Right atrium auricular region (tissue), 2 donors: ENCODE data around the gene CDK8. TPM values are rescaled to one million over a fixed set of nuclear protein-coding genes. Genes with fewer than 3 reads are reported as not detected.

Source experiments
- DNase-seq: peaks from one replicate; pipeline ENCODE4 v3.0.0-alpha.2; 2019; ENCODE audit warnings: low spot score
- H3K27ac ChIP-seq, 2 donors: fragments of 200-600 bp; sonication (generic); 1 replicate in 1 of 2; 2 replicates in 1 of 2; pipeline ENCODE4 v1.5.1; 2016 to 2019
- H3K27me3 ChIP-seq, 2 donors: fragments of 200-600 bp; sonication (generic); one replicate each; pipeline versions ENCODE4 v1.5.1 to v1.6.0; 2017 to 2019
- H3K36me3 ChIP-seq: fragments of 200-600 bp; sonication (generic); one replicate; pipeline ENCODE4 v1.5.1; 2016
- H3K4me1 ChIP-seq, 2 donors: fragments of 200-600 bp; sonication (generic); one replicate each; pipeline versions ENCODE4 v1.5.1 to v1.6.0; 2017 to 2019
- H3K4me3 ChIP-seq, 2 donors: fragments of 200-600 bp; sonication (generic); 1 replicate in 1 of 2; 2 replicates in 1 of 2; pipeline ENCODE4 v1.5.1; 2017 to 2019; ENCODE audit warnings: mild to moderate bottlenecking in 1 of 2, moderate library complexity in 1 of 2
- H3K9me3 ChIP-seq, 2 donors: fragments of 200-600 bp; sonication (generic); one replicate each; pipeline ENCODE4 v1.5.1; 2019
- CTCF ChIP-seq, 2 donors: fragments of 200-600 bp; sonication (generic); IDR thresholded peaks; one replicate each; pipeline ENCODE4 v1.5.1; 2019; ENCODE audit warnings: antibody characterized with exemption in 2 of 2
- total RNA-seq, 2 donors: library from RNA; depleted of rRNA; stranded (reverse); fragments of >200 nt; gene quantifications; one replicate each; pipeline ENCODE4 v1.1.0, GENCODE V29; 2016

Gene CDK8
- total RNA-seq, 2 donors from 2014 or later: 8.6 to 10.4 TPM

- Histone ChIP-seq H3K36me3 (no peaks in the 10 kb centered on the region), H3K4me3 (no peak overlapping the region), H3K27me3 (no peaks in the 10 kb centered on the region), H3K9me3 (peaks cover 0 to 38% of the 10 kb centered on the region in 2 donors), H3K27ac (no peak overlapping the region), H3K4me1 (no peaks in the 10 kb centered on the region)
- no peak for TF ChIP-seq CTCF (IDR thresholded peaks at IDR 0.05)
- no peak for DNase-seq
Observed at GRCh38 chr13:26435171-26435570, 181.2 kb downstream of the CDK8 start.

GRCh38 chr13:26435646-26436045, 181.7 kb downstream of the CDK8 start:
- H3K9me3 ChIP-seq: peaks cover 0 to 38% of the 10 kb centered on the region in 2 donors
- no peaks in the 10 kb centered on the region for H3K27me3 ChIP-seq
- H3K36me3 ChIP-seq: no peaks in the 10 kb centered on the region
- no peak overlapping the region for H3K27ac ChIP-seq
- no peaks in the 10 kb centered on the region for H3K4me1 ChIP-seq
- no peak overlapping the region for H3K4me3 ChIP-seq
- TF ChIP-seq CTCF (IDR thresholded peaks at IDR 0.05): no peak
- no peak for DNase-seq

GRCh38 chr13:26436914-26437313, 183.0 kb downstream of the CDK8 start:
- H3K36me3 ChIP-seq: no peaks in the 10 kb centered on the region
- no peak for DNase-seq
- no peak for TF ChIP-seq CTCF (IDR thresholded peaks at IDR 0.05)
- no peak overlapping the region for H3K4me3 ChIP-seq
- no peak overlapping the region for H3K27ac ChIP-seq
- peaks cover 0 to 38% of the 10 kb centered on the region in 2 donors for H3K9me3 ChIP-seq
- no peaks in the 10 kb centered on the region for H3K27me3 ChIP-seq
- peaks cover 0 to 2% of the 10 kb centered on the region in 2 donors for H3K4me1 ChIP-seq

- H3K27ac ChIP-seq: no peak overlapping the region
- H3K4me1 ChIP-seq: peaks cover 0 to 8% of the 10 kb centered on the region in 2 donors
- H3K4me3 ChIP-seq: no peak overlapping the region
- DNase-seq: no peak
- peaks cover 0 to 38% of the 10 kb centered on the region in 2 donors for H3K9me3 ChIP-seq
- no peak for TF ChIP-seq CTCF (IDR thresholded peaks at IDR 0.05)
- H3K36me3 ChIP-seq: no peaks in the 10 kb centered on the region
- H3K27me3 ChIP-seq: no peaks in the 10 kb centered on the region
Observed at GRCh38 chr13:26440111-26440510, 186.2 kb downstream of the CDK8 start.

GRCh38 chr13:26441476-26441875, 187.5 kb downstream of the CDK8 start:
- Histone ChIP-seq H3K4me3 (no peak overlapping the region), H3K27ac (no peak overlapping the region), H3K4me1 (peaks cover 0 to 8% of the 10 kb centered on the region in 2 donors), H3K36me3 (no peaks in the 10 kb centered on the region), H3K9me3 (peaks cover 0 to 29% of the 10 kb centered on the region in 2 donors), H3K27me3 (no peaks in the 10 kb centered on the region)
- DNase-seq: no peak
- no peak for TF ChIP-seq CTCF (IDR thresholded peaks at IDR 0.05)

GRCh38 chr13:26442541-26442940, 188.6 kb downstream of the CDK8 start:
- Histone ChIP-seq H3K27me3 (no peaks in the 10 kb centered on the region), H3K4me3 (no peak overlapping the region), H3K4me1 (peaks cover 0 to 8% of the 10 kb centered on the region in 2 donors), H3K9me3 (peaks cover 0 to 19% of the 10 kb centered on the region in 2 donors), H3K36me3 (no peaks in the 10 kb centered on the region), H3K27ac (peak overlapping the region; percentile 11 to 25)
- no peak for TF ChIP-seq CTCF (IDR thresholded peaks at IDR 0.05)
- no peak for DNase-seq
